Muscle of back (tissue), 11 donors: Measurements from ENCODE around the gene SLFNL1. TPM values are rescaled to one million over a fixed set of nuclear protein-coding genes. Genes with fewer than 3 reads are reported as not detected.

Experiments used
- DNase-seq, 3 donors: peaks; one replicate each; pipeline versions ENCODE4 v3.0.0 to v3.0.0-alpha.2; 2013
- polyA plus RNA-seq, 10 donors: library from polyadenylated mRNA; unstranded; fragments of 120-200 nt; gene quantifications; one replicate each; pipeline ENCODE4 v1.2.1, GENCODE V29; 2013; ENCODE audit not compliant: insufficient read length in 10 of 10

SLFNL1 gene
- polyA plus RNA-seq, 10 donors = 0.32 to 0.92 (median 0.45) TPM

DNA sequence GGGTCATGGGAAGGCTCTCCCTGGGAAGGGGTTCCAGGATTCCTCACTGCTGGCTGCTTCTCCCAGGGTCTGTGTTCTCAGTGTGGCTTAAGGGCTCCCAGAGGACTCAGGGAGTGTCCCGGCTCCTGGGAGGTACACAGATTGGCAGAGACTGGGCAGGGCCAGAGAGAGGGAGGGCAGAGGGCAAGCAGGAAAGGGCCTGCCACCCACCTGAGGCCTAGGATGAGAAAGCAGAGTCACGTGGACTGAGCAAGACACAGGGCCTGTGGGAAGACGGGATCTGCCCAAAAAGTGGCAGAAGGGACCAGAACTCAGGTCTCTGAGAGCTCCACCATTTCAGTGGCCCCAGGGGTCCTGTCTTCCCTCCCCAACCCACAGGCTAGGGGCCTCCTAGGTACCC is 871 bp downstream of the SLFNL1 start:
- no peak for DNase-seq

- no peak for DNase-seq
Observed at GRCh38 chr1:41020109-41020576, 1.4 kb downstream of the SLFNL1 start.

DNA sequence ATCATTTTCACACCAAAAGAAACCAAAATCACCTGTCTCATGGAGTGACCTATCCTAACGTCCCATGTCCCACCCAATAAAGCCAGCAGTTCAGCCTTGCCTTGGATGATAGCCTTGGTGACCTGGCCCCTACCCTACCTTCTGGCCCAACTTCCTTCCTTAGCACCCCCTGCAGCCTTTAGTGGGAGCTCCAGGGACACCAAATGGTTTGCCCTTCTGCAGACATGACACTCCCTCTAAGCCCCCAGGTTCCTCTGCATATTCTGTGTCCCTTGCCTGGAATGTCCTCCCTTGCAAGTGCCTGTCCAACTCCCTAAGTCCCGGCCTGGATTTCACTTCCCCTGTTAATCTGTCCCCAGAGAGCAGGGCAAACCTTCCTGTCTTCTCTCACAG is 2.2 kb downstream of the SLFNL1 start:
- DNase-seq = no peak

GRCh38 chr1:41018018-41018410 is 3.5 kb downstream of the SLFNL1 start:
- DNase-seq = no peak

- DNase-seq = no peak
Observed at GRCh38 chr1:41017141-41018017, 4.1 kb downstream of the SLFNL1 start.

DNA sequence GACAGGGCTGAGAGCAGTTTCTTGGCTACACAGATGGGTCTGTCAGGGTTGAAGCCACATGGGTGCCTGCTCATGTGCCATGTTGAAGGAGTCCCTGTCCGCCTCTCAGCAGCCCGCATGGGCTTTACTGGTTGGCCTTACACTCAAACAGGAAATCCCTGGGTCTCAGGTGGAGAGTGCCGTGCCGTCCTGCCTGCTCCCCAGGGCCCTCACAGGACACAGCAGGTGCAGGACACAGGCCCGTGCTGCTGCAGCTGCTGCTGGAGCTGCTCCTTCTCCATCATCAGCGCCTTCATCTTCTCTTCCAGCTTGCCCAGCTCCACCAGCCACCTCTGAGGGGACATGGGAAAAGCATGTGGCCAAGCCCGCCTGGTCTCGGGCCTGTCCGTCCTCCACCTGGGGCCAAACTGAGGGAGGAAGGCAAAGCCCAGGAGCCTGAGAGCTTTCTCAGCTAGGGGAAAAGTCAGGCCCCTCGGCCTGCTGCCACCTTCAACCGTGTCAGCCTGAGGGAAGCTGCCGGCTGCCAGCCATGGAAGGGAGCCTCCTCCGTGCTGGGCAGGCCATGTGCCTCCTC is 5.5 kb downstream of the SLFNL1 start:
- DNase-seq = no peak

GRCh38 chr1:41015281-41015896 is 6.1 kb downstream of the SLFNL1 start:
- DNase-seq = no peak

DNA sequence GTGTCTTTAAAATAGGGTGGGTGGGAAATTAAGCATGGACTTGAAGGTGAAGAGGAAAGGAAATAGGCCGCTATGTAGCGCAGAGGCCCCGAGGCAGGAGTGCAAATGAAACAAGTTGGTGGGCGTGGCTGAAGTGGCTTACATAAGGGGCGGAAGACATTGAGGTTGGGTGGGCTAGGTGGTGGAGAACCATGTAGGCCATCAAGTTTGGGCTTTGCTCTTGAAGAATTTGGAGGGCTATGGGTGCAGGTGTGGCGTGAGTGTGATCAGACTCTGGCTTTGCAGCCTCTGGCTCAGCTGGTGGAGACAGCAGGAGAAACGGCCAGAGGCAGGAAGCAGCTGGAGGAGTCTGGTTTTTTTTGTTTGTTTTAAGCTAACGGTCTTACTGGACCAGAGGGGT is 6.7 kb downstream of the SLFNL1 start:
- no peak for DNase-seq

DNA sequence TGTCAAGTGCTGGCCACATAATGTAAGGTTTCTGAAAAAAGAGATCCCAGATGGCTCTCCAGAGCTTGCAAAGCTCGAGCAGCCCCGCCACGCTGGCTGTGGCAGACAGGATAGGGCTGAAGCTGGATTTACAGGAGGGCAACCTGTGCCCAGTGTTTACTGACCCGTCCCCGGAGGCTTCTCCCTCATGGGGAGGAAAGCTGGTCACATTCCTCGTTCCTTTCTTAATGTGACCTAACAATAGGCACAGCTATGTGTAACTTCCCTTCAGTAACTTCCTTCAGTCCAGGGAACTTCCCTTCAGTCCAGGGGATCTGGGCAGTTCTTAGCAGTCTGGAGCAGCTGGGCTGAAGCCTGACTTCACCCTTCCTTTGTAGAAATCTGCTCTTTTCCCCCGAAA is 7.7 kb downstream of the SLFNL1 start:
- peak in 1 of 3 donors; percentile 46 for DNase-seq

- DNase-seq = no peak
Observed at GRCh38 chr1:41013024-41013423, 8.5 kb downstream of the SLFNL1 start.

GRCh38 chr1:41010345-41010744 is 11.2 kb downstream of the SLFNL1 start:
- DNase-seq = no peak

GRCh38 chr1:41009466-41009865 is 12.1 kb downstream of the SLFNL1 start:
- DNase-seq = no peak

DNA sequence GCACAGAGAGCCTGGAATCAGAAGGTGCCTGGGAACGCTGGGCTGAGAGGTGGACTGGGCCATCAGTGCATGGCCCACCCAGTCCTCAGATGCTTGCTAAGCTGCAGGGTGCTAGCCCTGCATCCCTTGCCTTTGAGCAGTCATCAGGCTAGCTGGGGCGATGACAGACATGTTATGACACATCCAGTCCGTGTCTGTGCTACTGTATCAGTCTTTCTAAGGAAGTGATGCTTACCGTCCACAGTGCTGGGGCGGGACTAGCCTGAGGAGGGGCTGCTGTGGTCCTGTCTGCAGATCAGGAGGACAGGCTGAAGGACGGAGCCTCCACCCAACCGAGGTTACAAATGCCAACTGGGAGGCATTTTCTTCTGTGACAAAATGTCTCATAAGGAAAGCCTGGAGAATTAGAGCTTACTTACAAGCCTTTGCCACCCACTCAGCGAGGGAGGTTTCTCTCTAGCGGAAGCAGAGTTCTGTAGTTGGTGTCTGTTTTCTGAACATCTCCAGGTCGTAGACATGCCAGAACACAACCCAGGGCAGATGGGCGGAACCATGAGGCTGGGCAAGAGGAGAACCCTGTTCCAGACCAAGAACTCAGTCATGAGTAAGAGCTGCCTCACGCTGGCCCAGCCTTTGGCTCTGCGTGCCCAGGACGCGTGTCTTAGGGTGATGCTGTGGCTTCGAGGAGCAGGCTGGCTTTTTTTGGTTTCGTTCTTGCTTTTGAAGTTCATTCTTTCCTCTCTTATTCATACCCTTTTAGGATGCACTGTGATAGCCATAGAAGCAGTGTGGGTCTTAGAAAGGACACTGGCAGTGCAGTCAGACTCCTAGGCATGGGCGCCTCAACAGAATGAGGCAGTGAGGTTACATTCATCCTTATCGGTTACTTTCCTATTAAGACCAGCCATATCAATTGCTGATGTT is 14.3 kb downstream of the SLFNL1 start:
- DNase-seq = no peak

DNA sequence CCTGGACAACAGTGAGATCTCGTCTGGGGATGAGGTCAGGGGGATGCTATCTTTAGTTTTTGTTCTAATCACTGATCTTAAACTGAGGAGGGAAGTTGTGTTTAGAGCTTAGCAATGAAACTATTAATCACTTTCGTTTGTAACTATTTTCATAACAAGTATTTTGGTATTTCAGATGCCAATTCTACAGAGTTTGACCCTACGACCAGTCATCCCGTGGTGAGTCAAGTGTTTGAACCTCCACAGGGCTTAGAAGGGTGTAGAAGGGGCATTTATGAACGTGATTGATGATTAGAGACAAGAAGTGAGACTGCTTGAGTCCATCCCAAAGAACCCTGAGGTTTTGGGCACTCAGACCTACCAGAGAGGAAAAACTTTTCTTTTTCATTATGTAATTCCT is 15.6 kb downstream of the SLFNL1 start:
- DNase-seq = no peak

DNA sequence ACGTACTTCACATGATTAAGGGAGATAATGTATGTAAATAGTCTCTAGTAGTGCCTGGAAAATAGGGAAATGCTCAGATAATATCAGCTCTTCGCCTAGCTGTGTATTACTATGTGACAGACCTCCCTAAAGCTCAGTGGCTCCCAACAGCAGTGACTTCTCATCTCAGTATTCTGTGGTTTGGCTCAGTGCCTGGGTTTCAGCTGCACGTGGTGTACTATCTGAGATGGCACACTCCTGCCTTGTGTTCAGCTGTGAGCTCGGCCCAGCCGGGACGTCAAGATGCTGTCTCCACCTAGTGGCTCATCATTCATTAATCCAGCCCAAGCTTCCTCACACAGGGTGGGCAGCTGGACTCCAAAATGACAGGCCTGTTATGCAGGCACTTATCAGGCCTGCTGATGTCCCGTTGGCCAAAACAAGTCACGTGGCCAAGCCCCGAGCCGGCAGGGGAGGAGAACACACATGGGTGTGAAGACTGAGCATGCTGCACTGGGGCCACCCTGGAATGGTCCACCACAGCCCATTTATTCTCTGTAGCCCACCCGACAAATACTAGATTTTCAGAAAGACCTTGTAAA is 17.8 kb downstream of the SLFNL1 start:
- DNase-seq = peak; percentile 90 to 99 (median 93)

GRCh38 chr1:41003127-41003639 is 18.3 kb downstream of the SLFNL1 start:
- DNase-seq = no peak

DNA sequence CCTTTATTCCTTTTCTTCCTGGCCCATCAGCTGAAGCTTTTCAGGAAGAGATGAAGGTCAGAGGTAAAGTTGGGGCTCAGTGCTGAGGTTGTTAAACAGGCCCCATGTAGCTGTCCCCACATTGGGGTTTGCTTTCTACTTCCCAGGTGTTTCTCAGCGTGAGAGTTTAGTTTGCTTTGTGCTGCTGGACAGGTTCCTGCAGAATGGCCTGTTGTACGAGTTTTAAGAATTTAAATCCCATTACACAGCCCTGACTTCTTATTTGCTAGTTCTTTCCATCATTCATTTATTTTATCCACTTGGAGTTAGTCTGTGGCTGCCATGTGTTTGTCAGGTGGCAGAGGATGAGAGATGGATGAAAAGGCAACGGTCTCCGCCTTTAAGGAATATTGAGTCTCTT is 22.9 kb downstream of the SLFNL1 start:
- no peak for DNase-seq

- DNase-seq = no peak
Observed at GRCh38 chr1:40997096-40997495, 24.4 kb downstream of the SLFNL1 start.

DNA sequence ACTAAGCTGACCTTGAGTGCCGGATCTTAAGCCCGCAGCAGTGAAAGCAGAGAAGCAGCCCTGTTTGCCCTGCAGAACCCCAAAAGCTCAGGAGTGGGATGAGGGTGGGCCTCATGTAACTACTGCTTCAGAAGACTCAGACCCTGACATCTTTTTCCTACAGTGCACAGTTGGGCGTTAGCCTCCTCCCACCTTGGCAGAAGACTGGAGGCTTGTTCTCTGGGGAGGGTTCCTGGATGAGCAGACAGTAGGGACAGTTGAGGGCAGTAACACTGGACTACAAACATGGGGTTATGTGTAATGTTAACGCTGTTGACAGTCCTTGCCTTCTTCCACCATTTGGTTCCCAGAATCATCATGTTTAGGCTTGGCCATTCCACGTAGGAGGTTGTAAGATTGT is 32.5 kb downstream of the SLFNL1 start:
- DNase-seq = no peak

- DNase-seq = no peak
Observed at GRCh38 chr1:40988280-40988679, 33.2 kb downstream of the SLFNL1 start.
